GM18498 (cell line): ENCODE results near the gene AGER.
A peak's percentile ranks its signal among the peaks of the same experiment; 100 is the strongest.

Experiments
- ATAC-seq: cut with Tn5 transposase; IDR thresholded peaks from one replicate; pipeline ENCODE4 v1.9.1; 2021; ENCODE audit warnings: mild to moderate bottlenecking, moderate library complexity; ENCODE audit not compliant: unreplicated experiment

AGER gene

GRCh38 chr6:32173051-32173727 lies 10.9 kb downstream of the AGER start:
- ATAC-seq, result no peak

GRCh38 chr6:32171234-32171633 lies 12.8 kb downstream of the AGER start:
- no peak for ATAC-seq

GRCh38 chr6:32170294-32170693 lies 13.8 kb downstream of the AGER start:
- no peak for ATAC-seq

- ATAC-seq, result no peak
These were observed 15.1 kb downstream of the AGER start for GRCh38 chr6:32168807-32169591.

GRCh38 chr6:32168350-32168749 lies 15.7 kb downstream of the AGER start:
- ATAC-seq, result no peak

GRCh38 chr6:32167761-32168262 lies 16.2 kb downstream of the AGER start:
- no peak for ATAC-seq

- no peak for ATAC-seq
These were observed 16.8 kb downstream of the AGER start for GRCh38 chr6:32167154-32167760.

GRCh38 chr6:32166411-32167061 lies 17.5 kb downstream of the AGER start:
- ATAC-seq, result no peak

GRCh38 chr6:32164295-32164694 lies 19.8 kb downstream of the AGER start, which contains the start of gene EGFL8:
TSS of gene EGFL8 (plus strand) at chr6:32164595. CDS start at chr6:32166166, 1,571 bp downstream.
- no peak for ATAC-seq

- ATAC-seq, result no peak
These were observed 20.3 kb downstream of the AGER start for GRCh38 chr6:32163559-32164258.

GRCh38 chr6:32158052-32158451 lies 26.0 kb downstream of the AGER start:
- ATAC-seq, result no peak

- no peak for ATAC-seq
These were observed 27.2 kb downstream of the AGER start for GRCh38 chr6:32156891-32157290.

- ATAC-seq, result peak; percentile 68
These were observed 29.4 kb downstream of the AGER start for GRCh38 chr6:32154514-32155161.

- ATAC-seq, result peak; percentile 33
These were observed 30.2 kb downstream of the AGER start, which contains the start of gene PPT2 for GRCh38 chr6:32153564-32154513. TSS of gene PPT2 (plus strand) at chr6:32154141. CDS start at chr6:32154595, 454 bp downstream.

GRCh38 chr6:32152769-32153563 lies 31.1 kb downstream of the AGER start:
- ATAC-seq, result no peak

GRCh38 chr6:32151863-32152768 lies 31.9 kb downstream of the AGER start, which contains the start of gene PRRT1:
TSS of gene PRRT1 (minus strand) at chr6:32151939. CDS start at chr6:32151827, 112 bp downstream.
- ATAC-seq, result no peak
